HUDEP-2 (cell line): ENCODE data around the gene SSR3.

ENCODE experiments used
- DNase-seq, 76 experiments: peaks; one replicate each; lab custom pipeline; 2025; ENCODE audit not compliant: unreplicated experiment in 76 of 76; lab: John Stamatoyannopoulos, UW

The SSR3 gene

GRCh38 chr3:156495816-156496215 is 59.1 kb downstream of the SSR3 start:
- no peak for DNase-seq

GRCh38 chr3:156493887-156494286 is 61.0 kb downstream of the SSR3 start:
- DNase-seq, result no peak

GRCh38 chr3:156492801-156493261 is 62.1 kb downstream of the SSR3 start:
- no peak for DNase-seq

- DNase-seq, result no peak
These were observed 63.7 kb downstream of the SSR3 start for GRCh38 chr3:156491192-156491591.
